Choroid plexus epithelial cell (primary cell): ENCODE results near the gene C5orf15.

Experiments
- DNase-seq: peaks from one replicate; pipeline ENCODE4 v3.0.0-alpha.2; 2010; ENCODE audit warnings: low read depth
- H3K4me3 ChIP-seq: 2 replicates; pipeline ENCODE4 v1.5.1; 2011; ENCODE audit warnings: low read depth, mild to moderate bottlenecking, control low read depth, low read length, moderate library complexity
- CTCF ChIP-seq: conservative IDR thresholded peaks from 2 replicates; pipeline ENCODE4 v1.5.1; 2011; ENCODE audit warnings: low read depth, mild to moderate bottlenecking, control low read depth, inconsistent platforms, low read length, moderate library complexity

The C5orf15 gene

GRCh38 chr5:133993185-133993936 is 24.9 kb upstream of the C5orf15 start:
- TF ChIP-seq CTCF = no peak
- H3K4me3 ChIP-seq = no peak overlapping the region
- DNase-seq = peak; percentile 65

DNA sequence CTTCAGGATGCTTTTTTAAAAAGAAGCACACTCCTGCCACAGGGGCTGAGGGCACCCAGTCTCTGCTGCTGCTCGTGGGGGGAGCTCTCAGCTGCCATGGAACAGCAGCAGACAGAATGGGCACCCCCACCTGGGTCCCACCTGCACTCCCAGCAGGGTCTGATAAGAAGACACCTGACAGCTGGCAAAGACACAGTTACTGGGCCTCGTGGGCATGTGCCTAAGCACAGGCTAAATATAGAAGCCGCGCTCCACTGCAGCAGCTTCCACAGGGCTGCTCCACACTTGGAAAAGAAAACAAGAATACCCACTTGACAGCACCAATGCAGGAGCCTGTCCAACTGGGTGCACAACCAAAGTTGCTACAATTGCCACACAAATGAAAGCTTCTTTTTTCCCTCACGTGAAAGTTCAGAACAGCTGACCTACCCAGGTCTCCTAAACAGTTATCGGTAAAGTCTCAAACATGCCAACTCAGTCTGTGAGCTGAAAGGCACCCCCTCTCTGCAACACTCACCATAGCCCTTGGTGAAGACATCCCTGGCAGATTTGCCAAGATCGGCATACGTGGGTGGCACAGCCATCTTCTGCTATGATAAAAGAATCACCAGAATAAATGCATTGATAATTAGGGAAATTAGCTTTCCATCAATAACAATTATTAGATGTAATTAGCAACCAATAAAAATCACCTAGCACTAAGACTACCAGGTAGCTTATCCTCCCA is 24.2 kb upstream of the C5orf15 start:
- no peak for TF ChIP-seq CTCF
- DNase-seq = no peak
- no peak overlapping the region for H3K4me3 ChIP-seq

DNA sequence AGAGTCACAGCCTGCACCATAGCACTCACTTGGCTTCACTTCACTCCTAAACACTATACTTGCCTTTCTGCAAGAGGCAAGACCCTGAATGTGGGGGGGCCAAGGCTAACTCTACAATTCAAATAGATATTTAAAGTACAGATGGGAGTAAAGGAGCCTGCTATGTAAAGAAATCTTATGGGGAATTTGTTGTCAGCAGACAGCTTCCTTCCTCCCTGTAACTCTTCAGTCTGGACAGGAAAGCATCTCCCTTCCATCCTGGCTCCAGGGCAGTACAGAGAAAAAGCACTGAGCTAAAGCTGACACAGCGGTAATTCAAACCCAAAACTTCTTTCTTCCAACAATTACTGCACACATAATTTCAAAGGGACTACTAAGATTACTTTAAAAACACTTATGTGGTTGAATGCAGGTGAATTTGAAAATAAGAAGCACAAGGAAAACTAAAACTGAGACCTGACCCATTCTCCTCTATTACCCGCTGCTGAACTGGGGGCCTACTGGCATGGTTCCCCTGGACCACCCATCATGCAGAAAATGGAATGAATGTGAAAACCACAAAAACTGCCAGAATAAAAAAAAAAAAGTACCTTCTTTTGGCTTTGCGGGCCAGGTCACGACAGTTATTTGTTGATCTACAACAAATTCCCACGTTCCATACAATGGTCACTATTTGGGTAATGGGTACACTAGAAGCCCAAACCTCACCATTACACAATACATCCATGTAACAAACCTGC is 22.9 kb upstream of the C5orf15 start:
- no peak for DNase-seq
- no peak overlapping the region for H3K4me3 ChIP-seq
- TF ChIP-seq CTCF = no peak

DNA sequence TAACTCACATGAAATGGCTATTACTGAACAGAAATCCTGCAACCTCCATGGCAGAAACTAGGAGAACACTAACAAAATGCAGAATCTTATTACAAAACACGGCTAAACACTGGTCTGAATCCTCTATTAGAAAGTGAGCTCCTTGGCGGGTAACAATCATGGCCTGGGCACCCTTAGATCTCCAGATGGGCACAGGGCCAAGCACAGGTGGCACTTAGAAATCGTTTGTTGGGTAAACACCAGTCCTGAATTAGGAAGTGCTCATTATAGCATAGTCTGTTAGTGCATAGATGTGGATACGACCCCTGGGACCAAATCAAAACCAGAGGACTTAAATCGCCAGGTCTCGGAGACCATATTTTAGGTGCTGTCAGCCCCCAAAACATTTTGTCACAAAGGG is 22.0 kb upstream of the C5orf15 start:
- no peak overlapping the region for H3K4me3 ChIP-seq
- DNase-seq = no peak
- TF ChIP-seq CTCF = no peak

- H3K4me3 ChIP-seq = no peak overlapping the region
- no peak for DNase-seq
- TF ChIP-seq CTCF = no peak
Observed at GRCh38 chr5:133985540-133986180, 17.2 kb upstream of the C5orf15 start.

DNA sequence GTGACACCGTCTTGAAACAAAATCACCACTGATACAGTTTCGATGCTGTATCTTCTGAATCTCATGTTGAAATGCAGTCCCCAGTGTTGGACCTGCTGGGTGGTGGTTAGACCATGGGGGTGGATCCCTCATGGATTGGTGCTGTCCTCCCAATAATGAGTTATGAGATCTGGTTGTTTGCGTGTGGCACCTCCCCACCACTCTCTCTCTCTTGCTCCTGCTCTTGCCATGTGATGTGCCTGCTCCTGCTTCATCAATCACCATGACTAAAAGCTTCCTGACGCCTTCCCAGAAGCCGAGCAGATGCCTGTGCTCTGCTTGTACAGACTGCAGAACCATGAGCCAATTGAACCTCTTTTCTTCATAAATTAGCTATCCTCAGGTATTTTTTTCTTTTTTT is 15.2 kb upstream of the C5orf15 start:
- TF ChIP-seq CTCF = no peak
- DNase-seq = no peak
- no peak overlapping the region for H3K4me3 ChIP-seq
